K562 (cell line): ENCODE measurements around the gene SH3BGRL3. TPM values are rescaled to one million over a fixed set of nuclear protein-coding genes. Genes with fewer than 3 reads are reported as not detected.

Experiments used
- ATF4 ChIP-seq: fragments of 450-650 bp; formaldehyde crosslinking; IDR thresholded peaks from 2 replicates; pipeline ENCODE4 v1.4.0; 2022; ENCODE audit warnings: mild to moderate bottlenecking, moderate library complexity
- BRD9 ChIP-seq: fragments of 450-650 bp; IDR thresholded peaks from 2 replicates; pipeline ENCODE4 v1.6.1; 2018; ENCODE audit warnings: low read depth; ENCODE audit not compliant: partially characterized antibody
- CAMTA2 ChIP-seq: fragments of 250-450 bp; sonication (Bioruptor Pico); conservative IDR thresholded peaks from 2 replicates; pipeline ENCODE4 v1.5.1; 2022
- CREB5 ChIP-seq: fragments of 250-450 bp; sonication (Bioruptor Pico); IDR thresholded peaks from 2 replicates; pipeline ENCODE4 v1.5.0; 2020; ENCODE audit warnings: mild to moderate bottlenecking
- E2F4 ChIP-seq: sonication (generic); formaldehyde crosslinking; IDR thresholded peaks from 2 replicates; pipeline ENCODE4 v1.8.0; 2022; ENCODE audit warnings: mild to moderate bottlenecking, low read depth, missing genetic modification reagents
- ELF2 ChIP-seq: fragments of 250-450 bp; sonication (Bioruptor Pico); IDR thresholded peaks from 2 replicates; pipeline ENCODE4 v1.5.0; 2021; ENCODE audit warnings: mild to moderate bottlenecking
- HLTF ChIP-seq: fragments of 450-650 bp; IDR thresholded peaks from 2 replicates; pipeline ENCODE4 v1.6.1; 2016
- LARP7 ChIP-seq: fragments of 450-650 bp; IDR thresholded peaks from 2 replicates; pipeline ENCODE4 v1.6.1; 2016
- MAFK ChIP-seq: IDR thresholded peaks from 2 replicates; pipeline ENCODE4 v1.6.1; 2011; ENCODE audit warnings: low read length, improper control_type of control experiment
- MEF2A ChIP-seq: IDR thresholded peaks from 2 replicates; pipeline ENCODE4 v1.6.1; 2011; ENCODE audit warnings: low read depth, mild to moderate bottlenecking, low read length, moderate library complexity; ENCODE audit not compliant: control insufficient read depth
- MEIS2 ChIP-seq: fragments of 450-650 bp; IDR thresholded peaks from 2 replicates; pipeline ENCODE4 v1.6.1; 2014; ENCODE audit warnings: mild to moderate bottlenecking; ENCODE audit not compliant: partially characterized antibody
- NFIX ChIP-seq: fragments of 250-450 bp; sonication (Bioruptor Pico); IDR thresholded peaks from 2 replicates; pipeline ENCODE4 v1.4.0; 2020; ENCODE audit warnings: low read depth, mild to moderate bottlenecking, moderate library complexity
- RFX7 ChIP-seq: fragments of 250-450 bp; sonication (Bioruptor Pico); IDR thresholded peaks from 2 replicates; pipeline ENCODE4 v1.5.1; 2021; ENCODE audit warnings: mild to moderate bottlenecking
- SIN3B ChIP-seq: fragments of 450-650 bp; IDR thresholded peaks from 2 replicates; pipeline ENCODE4 v1.6.1; 2017; ENCODE audit warnings: low read depth, mild to moderate bottlenecking, moderate library complexity
- UBTF ChIP-seq, 2 experiments: IDR thresholded peaks; 2 replicates each; pipeline ENCODE4 v1.6.1; 2012; ENCODE audit warnings: improper control_type of control experiment in 2 of 2, low read depth in 2 of 2, low read length in 2 of 2, borderline replicate concordance in 1 of 2
- XRCC5 ChIP-seq: fragments of 200-400 bp; formaldehyde crosslinking; IDR thresholded peaks from 2 replicates; pipeline ENCODE4 v1.6.1; 2017; ENCODE audit warnings: low read depth, mild to moderate bottlenecking, low read length
- ZNF12 ChIP-seq: sonication (generic); formaldehyde crosslinking; IDR thresholded peaks from 2 replicates; pipeline ENCODE4 v1.4.0; 2020; ENCODE audit warnings: mild to moderate bottlenecking, missing genetic modification reagents
- ZNF507 ChIP-seq: conservative IDR thresholded peaks from 2 replicates; pipeline ENCODE4 v1.6.1; 2017; ENCODE audit warnings: missing genetic modification characterization, missing compliant biosample characterization
- ZNF511 ChIP-seq: sonication (generic); formaldehyde crosslinking; IDR thresholded peaks from 2 replicates; pipeline ENCODE4 v1.8.0; 2022; ENCODE audit warnings: mild to moderate bottlenecking, missing genetic modification reagents
- ZNF695 ChIP-seq: fragments of 450-650 bp; formaldehyde crosslinking; IDR thresholded peaks from 2 replicates; pipeline ENCODE4 v1.4.0; 2020; ENCODE audit warnings: mild to moderate bottlenecking, moderate library complexity
- ZNF778 ChIP-seq: fragments of 450-650 bp; formaldehyde crosslinking; IDR thresholded peaks from 2 replicates; pipeline ENCODE4 v1.4.0; 2020; ENCODE audit warnings: mild to moderate bottlenecking, moderate library complexity
- polyA plus RNA-seq, 8 experiments: library from polyadenylated mRNA; depleted of rRNA in 4 of 8; stranded (reverse) in 5 of 8; unstranded in 3 of 8; fragments of >200 nt; fragmentation: Nextera tagmentation in 2 of 8; fragmentation: Illumina TruSeq in 1 of 8; extraction: Ambion mirVana in 2 of 8; extraction: Trizol in 1 of 8; gene quantifications; 2 replicates each; pipeline versions ENCODE4 v1.2.1 to v1.2.3, GENCODE V29; 2011 to 2014; ENCODE audit warnings: inconsistent platforms in 1 of 8, missing spikeins in 1 of 8
- total RNA-seq, 7 experiments: library from RNA; depleted of rRNA in 6 of 7; stranded (reverse); fragments of >200 nt in 6 of 7; fragmentation: Illumina TruSeq in 2 of 7; extraction: Trizol in 2 of 7; gene quantifications; 2 replicates each; pipeline versions ENCODE4 v1.2.1 to v1.2.3, GENCODE V29; 2011 to 2021; ENCODE audit warnings: low replicate concordance in 1 of 7

The SH3BGRL3 gene
- total and polyA plus RNA-seq, 9 of the 15 experiments (the other 6 are each of a cell fraction or from before 2014, with no cell fraction given) = 30.3 to 140 (median 54.2) TPM

- TF ChIP-seq UBTF (IDR thresholded peaks at IDR 0.05; ENCODE audit: borderline replicate concordance in 1 of 2, low read depth in 2 of 2, low read length in 2 of 2) (peak; percentile 23 to 78; a peak in 1 of 4 replicates), MAFK (no peak), ZNF778 (CRISPR knock-in tag) (no peak), MEIS2 (peak; percentile 61), XRCC5 (peak; percentile 98), ZNF12 (no peak; the same call in 1 of the 2 replicates), MEF2A (no peak), CAMTA2 (no peak), E2F4 (CRISPR knock-in tag) (0 out of 2 replicates have a peak, but pooled peaks have one; percentile 51), ELF2 (CRISPR knock-in tag) (no peak), ZNF695 (CRISPR knock-in tag) (0 out of 2 replicates have a peak, but pooled peaks have one; percentile 7), RFX7 (CRISPR knock-in tag) (0 out of 2 replicates have a peak, but pooled peaks have one; percentile 32), ATF4 (CRISPR knock-in tag) (peak; percentile 58; the same call in 1 of the 2 replicates), CREB5 (CRISPR knock-in tag) (no peak), LARP7 (no peak), HLTF (peak; percentile 76; the same call in 1 of the 2 replicates), ZNF511 (CRISPR knock-in tag) (no peak), ZNF507 (tag) (no peak), SIN3B (peak; percentile 59; the same call in 1 of the 2 replicates), NFIX (CRISPR knock-in tag) (no peak), BRD9 (peak; percentile 6)
Observed at GRCh38 chr1:26233903-26234643, 45.8 kb upstream of the SH3BGRL3 start, which contains the start of gene CEP85 (continued).
